Gastrocnemius medialis (tissue), 4 donors: Measurements from ENCODE around the gene ROBO1. TPM values are rescaled to one million over a fixed set of nuclear protein-coding genes. Genes with fewer than 3 reads are reported as not detected.

ENCODE experiments used
- ATAC-seq, 2 donors: fragments of 150-250 bp; one replicate each; pipeline ENCODE4 v1.9.1; 2016
- DNase-seq, 2 donors: peaks; one replicate each; pipeline ENCODE4 v3.0.0-alpha.2; 2019
- H3K27ac ChIP-seq, 4 donors: fragments of 200-600 bp; sonication (generic); 1 replicate in 1 of 4; 2 replicates in 3 of 4; pipeline ENCODE4 v1.5.1; 2016 to 2018; ENCODE audit warnings: mild to moderate bottlenecking in 2 of 4, moderate library complexity in 1 of 4
- H3K27me3 ChIP-seq, 3 donors: fragments of 200-600 bp; sonication (generic) in 2 of 3; 1 replicate in 1 of 3; 2 replicates in 2 of 3; pipeline versions ENCODE4 v1.5.1 to v1.6.0; 2016 to 2019; ENCODE audit warnings: mild to moderate bottlenecking in 1 of 3, moderate library complexity in 1 of 3
- H3K36me3 ChIP-seq, 2 donors: fragments of 200-600 bp; sonication (generic) in 1 of 2; one replicate each; pipeline ENCODE4 v1.5.1; 2017 to 2018
- H3K4me1 ChIP-seq, 2 donors: fragments of 200-600 bp; sonication (generic) in 1 of 2; one replicate each; pipeline ENCODE4 v1.5.1; 2016 to 2017; ENCODE audit warnings: mild to moderate bottlenecking in 2 of 2
- H3K4me3 ChIP-seq, 4 donors: fragments of 200-600 bp; sonication (generic) in 3 of 4; 1 replicate in 1 of 4; 2 replicates in 3 of 4; pipeline ENCODE4 v1.5.1; 2016 to 2019; ENCODE audit warnings: mild to moderate bottlenecking in 2 of 4
- H3K9me3 ChIP-seq, 3 donors: fragments of 200-600 bp; sonication (generic) in 2 of 3; 1 replicate in 1 of 3; 2 replicates in 2 of 3; pipeline ENCODE4 v1.5.1; 2016 to 2019
- CTCF ChIP-seq, 5 experiments: fragments of 450-650 bp in 3 of 5; fragments of 200-600 bp in 2 of 5; sonication (generic) in 2 of 5; IDR thresholded peaks in 4 of 5; conservative IDR thresholded peaks in 1 of 5; 1 replicate in 4 of 5; 2 replicates in 1 of 5; pipeline ENCODE4 v1.5.1; 2016 to 2019; ENCODE audit warnings: antibody characterized with exemption in 5 of 5, mild to moderate bottlenecking in 3 of 5, moderate library complexity in 3 of 5
- POLR2A ChIP-seq, 2 donors: fragments of 450-650 bp; IDR thresholded peaks; one replicate each; pipeline ENCODE4 v1.6.1; 2017; ENCODE audit warnings: antibody characterized with exemption in 2 of 2, mild to moderate bottlenecking in 2 of 2, moderate library complexity in 2 of 2
- in situ Hi-C, 4 donors: fragments of 200-750 bp; cut with MboI; loops; one replicate each; pipeline versions ENCODE4 v1.15.0 to v1.8.0; 2017; ENCODE audit warnings: low sequenced_read_pairs in 4 of 4
- intact Hi-C: fragments of 100-400 bp; cut with DNase I; formaldehyde crosslinking; loops from one replicate; pipeline ENCODE4 v1.15.1; 2023; ENCODE audit warnings: low total_unique reads
- total RNA-seq, 4 donors: library from RNA; depleted of rRNA; stranded (reverse); fragments of >200 nt; gene quantifications; one replicate each; pipeline versions ENCODE4 v1.1.0 to v1.2.3, GENCODE V29; 2016

Gene ROBO1
- total RNA-seq, 4 donors from 2014 or later, result 4.2 to 16.0 (median 9.5) TPM

- Histone ChIP-seq H3K9me3 (no peaks in the 10 kb centered on the region), H3K27ac (no peak overlapping the region), H3K27me3 (no peaks in the 10 kb centered on the region), H3K4me1 (no peaks in the 10 kb centered on the region), H3K36me3 (no peaks in the 10 kb centered on the region), H3K4me3 (no peak overlapping the region)
- TF ChIP-seq CTCF (IDR thresholded peaks at IDR 0.05 in 4 of 5, conservative IDR thresholded peaks at IDR 0.05 in 1 of 5), result no peak
- TF ChIP-seq POLR2A (IDR thresholded peaks at IDR 0.05), result no peak
- no peak for DNase-seq
- ATAC-seq, result no peak
- intact Hi-C loops, result no loop called here
- in situ Hi-C loops, result loop anchor here in 3 of 4 donors (10.0 to 25.0 kb wide), 2 partner anchors 356 to 694 kb away; no protein-coding TSS in a partner anchor
Measured at GRCh38 chr3:78668302-78668701, 1099.5 kb downstream of the ROBO1 start.

- Histone ChIP-seq H3K4me3 (no peak overlapping the region), H3K4me1 (no peaks in the 10 kb centered on the region), H3K27me3 (no peaks in the 10 kb centered on the region), H3K36me3 (no peaks in the 10 kb centered on the region), H3K27ac (no peak overlapping the region), H3K9me3 (no peaks in the 10 kb centered on the region)
- ATAC-seq (no peak), DNase-seq (no peak)
- intact Hi-C loops, result no loop called here
- TF ChIP-seq POLR2A (IDR thresholded peaks at IDR 0.05) (no peak), CTCF (IDR thresholded peaks at IDR 0.05 in 4 of 5, conservative IDR thresholded peaks at IDR 0.05 in 1 of 5) (no peak)
- in situ Hi-C loops, result loop anchor here in 3 of 4 donors (10.0 to 25.0 kb wide), 2 partner anchors 358 to 696 kb away; no protein-coding TSS in a partner anchor
Measured at GRCh38 chr3:78666470-78666800, 1101.4 kb downstream of the ROBO1 start.

GRCh38 chr3:78665776-78666469, 1101.9 kb downstream of the ROBO1 start:
- DNase-seq (no peak), ATAC-seq (no peak)
- H3K27me3 ChIP-seq, result no peaks in the 10 kb centered on the region
- no peak overlapping the region for H3K27ac ChIP-seq
- TF ChIP-seq CTCF (IDR thresholded peaks at IDR 0.05 in 4 of 5, conservative IDR thresholded peaks at IDR 0.05 in 1 of 5) (no peak), POLR2A (IDR thresholded peaks at IDR 0.05) (no peak)
- H3K4me3 ChIP-seq, result no peak overlapping the region
- intact Hi-C loops (no loop called here), in situ Hi-C loops (loop anchor here in 3 of 4 donors (10.0 to 25.0 kb wide), 2 partner anchors 359 to 696 kb away; no protein-coding TSS in a partner anchor)
- no peaks in the 10 kb centered on the region for H3K4me1 ChIP-seq
- H3K36me3 ChIP-seq, result no peaks in the 10 kb centered on the region
- H3K9me3 ChIP-seq, result no peaks in the 10 kb centered on the region

- Histone ChIP-seq H3K9me3 (no peaks in the 10 kb centered on the region), H3K4me3 (no peak overlapping the region), H3K27ac (no peak overlapping the region), H3K4me1 (no peaks in the 10 kb centered on the region), H3K36me3 (no peaks in the 10 kb centered on the region), H3K27me3 (no peaks in the 10 kb centered on the region)
- TF ChIP-seq POLR2A (IDR thresholded peaks at IDR 0.05), result no peak
- no peak for TF ChIP-seq CTCF (IDR thresholded peaks at IDR 0.05 in 4 of 5, conservative IDR thresholded peaks at IDR 0.05 in 1 of 5)
- intact Hi-C loops, result no loop called here
- in situ Hi-C loops, result loop anchor here in 3 of 4 donors (10.0 to 25.0 kb wide), 2 partner anchors 360 to 697 kb away; no protein-coding TSS in a partner anchor
- DNase-seq (no peak), ATAC-seq (no peak)
Measured at GRCh38 chr3:78665101-78665500, 1102.7 kb downstream of the ROBO1 start.
